HG03280 (cell line): Measurements from ENCODE around the gene ATP2A3.
"Not testable (repeated sequence)": the region's sequence is repeated elsewhere in the genome, so short reads cannot be mapped to it uniquely, and the experiment has no call there.

Experiments
- ATAC-seq: cut with Tn5 transposase; IDR thresholded peaks from one replicate; pipeline ENCODE4 v1.9.1; 2021; ENCODE audit warnings: mild to moderate bottlenecking, moderate library complexity; ENCODE audit not compliant: unreplicated experiment

ATP2A3 gene

DNA sequence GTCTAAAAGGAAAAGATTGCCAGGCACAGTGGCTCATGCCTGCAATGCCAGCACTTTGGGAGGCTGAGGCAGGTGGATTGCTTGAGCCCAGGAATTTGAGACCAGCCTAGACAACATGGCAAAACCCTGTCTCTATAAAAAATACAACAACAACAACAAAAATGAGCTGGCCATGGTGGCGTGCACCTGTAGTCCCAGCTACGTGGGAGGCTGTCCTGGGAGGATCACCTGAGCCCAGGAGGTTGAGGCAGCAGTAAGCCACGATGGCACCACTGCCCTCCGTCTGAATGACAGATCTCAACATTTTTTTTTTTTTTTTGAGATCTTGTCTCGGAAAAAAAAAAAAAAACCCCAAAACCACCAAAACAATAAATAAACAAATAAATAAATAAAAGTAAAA is 28.1 kb upstream of the ATP2A3 start:
- no peak for ATAC-seq

DNA sequence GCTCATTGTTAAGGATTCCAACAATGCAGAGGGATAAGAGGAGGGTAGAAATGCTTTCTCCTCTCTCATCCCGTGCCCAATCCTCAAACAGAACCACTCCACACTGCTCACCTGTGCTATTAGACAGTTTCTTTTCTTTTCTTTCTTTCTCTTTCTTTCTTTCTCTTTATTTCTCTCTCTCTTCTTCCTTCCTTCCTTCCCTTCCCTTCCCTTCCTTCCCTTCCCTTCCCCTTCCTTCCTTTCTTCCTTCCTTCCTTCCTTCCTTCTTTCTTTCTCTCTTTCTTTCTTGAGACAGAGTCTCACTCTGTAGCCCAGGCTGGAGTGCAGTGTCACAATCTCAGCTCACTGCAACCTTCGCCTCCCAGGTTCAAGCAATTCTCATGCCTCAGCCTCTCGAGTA is 27.5 kb upstream of the ATP2A3 start:
- not testable (repeated sequence) for ATAC-seq

DNA sequence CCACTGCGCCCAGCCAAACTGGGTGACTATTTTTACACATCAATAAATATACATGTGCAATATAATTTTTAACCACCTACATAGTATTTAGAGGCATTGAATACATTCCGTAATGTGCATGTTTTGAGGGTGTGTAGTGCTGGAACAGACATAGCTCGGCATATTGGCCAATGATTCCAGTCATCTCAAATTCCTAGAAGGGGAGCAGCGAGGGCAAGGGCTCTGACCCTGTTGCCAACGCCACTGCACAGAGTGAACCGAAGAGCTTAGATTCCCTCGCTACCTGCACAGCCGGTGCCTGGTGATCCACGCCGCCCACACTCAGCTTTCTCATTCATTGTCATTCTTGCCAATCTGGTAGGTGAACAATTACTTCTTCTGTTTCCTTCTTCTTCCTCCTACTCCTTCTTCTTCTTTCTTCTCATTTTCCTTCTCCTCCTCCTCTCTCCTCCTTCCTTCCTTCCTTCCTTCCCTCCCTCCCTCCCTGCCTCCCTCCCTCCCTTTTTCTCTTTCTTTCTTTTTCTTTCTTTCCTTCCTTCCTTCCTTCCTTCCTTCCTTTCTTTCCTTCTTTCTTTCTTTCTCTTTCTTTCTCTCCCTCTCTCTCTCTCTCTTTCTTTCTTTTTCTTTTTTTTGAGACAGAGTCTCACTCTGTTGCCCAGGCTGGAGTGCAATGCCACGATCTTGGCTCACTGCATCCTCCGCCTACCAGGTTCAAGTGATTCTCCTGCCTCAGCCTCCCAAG is 26.3 kb upstream of the ATP2A3 start:
- ATAC-seq = no peak

DNA sequence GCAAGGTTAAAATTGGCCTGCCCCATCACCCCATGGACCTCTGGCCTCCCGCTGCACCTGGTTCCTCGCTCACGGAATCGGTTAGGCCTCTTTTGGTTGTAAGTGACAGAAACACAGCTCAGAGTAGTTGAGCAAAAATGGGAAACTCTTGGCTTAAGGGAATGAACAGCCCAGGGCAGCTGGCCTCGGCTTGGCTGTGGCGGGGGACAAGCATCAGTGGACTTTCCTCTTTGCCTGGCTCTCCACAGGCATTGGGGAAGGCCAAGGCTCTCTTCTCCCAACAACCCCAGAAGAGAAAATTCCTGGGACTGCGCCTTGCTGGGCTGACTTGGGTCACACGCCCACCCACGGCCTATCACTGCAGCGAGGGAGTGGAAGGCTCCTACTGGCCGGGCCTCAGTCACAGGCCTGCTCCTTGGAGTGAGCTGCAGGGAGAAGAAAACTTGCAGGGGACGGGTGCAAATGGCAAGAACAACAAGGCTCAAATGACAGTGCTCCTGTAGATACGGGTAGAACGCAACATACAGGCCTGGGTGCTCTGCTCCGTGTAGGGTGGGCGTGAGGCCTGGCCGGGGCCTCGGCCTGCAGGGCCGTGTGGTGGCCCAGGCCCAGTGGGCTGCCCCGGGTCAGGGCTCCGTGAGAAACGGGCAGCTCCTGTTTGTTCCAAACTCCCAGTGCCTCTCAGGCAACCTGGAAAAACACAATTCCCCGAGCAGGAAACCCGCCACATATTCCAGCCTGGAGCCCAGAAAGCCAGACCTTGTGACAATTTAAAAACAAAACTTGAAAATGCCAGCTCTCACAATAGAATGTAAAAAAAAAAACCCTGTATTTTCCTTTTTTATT is 25.0 kb upstream of the ATP2A3 start:
- ATAC-seq = no peak

DNA sequence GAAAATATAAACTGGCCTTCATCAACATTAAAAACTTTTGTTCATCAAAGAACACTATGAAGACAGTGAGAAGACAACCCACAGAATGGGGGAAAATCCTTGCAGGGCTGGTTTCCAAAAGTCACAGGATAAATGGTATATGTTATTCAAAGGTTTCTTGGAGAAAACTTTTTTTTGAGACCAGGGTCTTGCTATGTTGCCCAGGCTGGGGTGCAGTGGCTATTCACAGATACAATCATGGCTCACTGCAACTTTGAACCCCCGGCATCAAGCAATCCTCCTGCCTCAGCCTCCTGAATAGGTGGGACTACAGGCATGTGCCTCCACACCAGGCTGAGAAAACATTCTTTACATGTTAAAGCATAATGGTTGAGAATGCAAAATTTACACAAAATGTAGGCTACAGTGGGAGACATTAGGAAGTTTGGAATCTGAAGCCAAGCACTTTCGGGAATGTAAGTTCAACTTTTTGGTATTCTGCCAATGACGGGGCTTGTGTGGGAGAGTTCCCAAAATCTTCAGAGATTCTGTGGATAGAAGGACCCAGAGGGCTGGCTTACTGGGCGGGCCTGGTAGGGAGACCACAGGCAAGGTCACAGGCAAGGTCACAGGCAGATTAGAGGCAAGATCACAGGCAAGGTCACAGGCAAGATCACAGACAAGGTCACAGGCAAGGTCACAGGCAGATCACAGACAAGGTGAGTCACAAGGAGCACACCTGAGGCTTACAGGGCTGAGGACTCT is 24.2 kb upstream of the ATP2A3 start:
- ATAC-seq = no peak

DNA sequence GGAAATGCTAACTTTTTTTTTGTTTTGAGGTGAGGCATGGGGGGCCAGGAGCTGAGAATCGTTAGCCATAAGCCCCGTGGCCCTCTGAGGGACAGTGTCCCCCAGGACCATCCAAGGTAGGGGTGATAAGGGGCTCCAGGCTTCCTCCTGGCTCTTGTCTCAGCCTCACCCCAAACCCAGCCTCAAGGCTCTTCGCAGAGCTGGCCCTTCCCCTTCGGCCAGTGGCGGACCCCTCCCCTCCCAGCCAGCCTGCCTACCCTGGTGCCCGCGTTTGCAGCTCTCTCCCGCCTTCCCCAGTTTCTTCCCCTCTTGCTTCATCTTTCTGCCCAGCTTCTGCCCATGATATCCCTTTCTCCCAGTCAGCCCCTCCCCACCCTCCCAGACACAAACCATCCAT is 22.7 kb upstream of the ATP2A3 start:
- no peak for ATAC-seq

DNA sequence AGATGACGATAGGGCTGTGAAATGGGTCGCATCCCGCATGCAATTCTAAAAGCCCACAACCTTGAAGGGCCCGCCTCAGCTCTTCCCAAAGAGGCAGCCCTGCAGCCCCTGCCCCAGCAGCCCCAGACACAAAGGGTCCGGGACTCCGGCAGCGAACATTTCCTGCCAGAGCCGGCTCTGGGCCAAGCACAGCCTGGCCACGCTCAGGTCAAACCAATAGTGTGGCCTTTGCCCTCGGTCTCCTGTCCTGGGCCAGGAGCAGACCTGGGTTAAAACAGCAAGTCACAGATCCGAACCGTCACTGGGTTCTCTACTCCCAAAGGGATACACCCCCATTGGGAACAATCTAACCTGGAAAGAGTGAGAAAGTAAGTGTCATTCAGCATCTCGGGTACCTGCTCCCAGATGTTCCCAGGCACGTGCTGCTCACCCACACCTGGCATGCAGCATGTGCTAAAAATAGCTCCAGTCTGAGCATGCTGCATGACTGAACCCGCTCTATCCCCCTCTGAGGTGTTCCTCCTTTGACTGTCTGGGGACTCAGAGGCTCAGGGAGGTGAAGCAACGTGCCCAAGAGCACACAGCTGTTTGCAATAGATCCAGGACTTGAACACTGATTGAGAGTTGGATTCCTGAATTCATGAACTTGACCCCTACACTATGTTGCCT is 22.2 kb upstream of the ATP2A3 start:
- ATAC-seq = no peak

DNA sequence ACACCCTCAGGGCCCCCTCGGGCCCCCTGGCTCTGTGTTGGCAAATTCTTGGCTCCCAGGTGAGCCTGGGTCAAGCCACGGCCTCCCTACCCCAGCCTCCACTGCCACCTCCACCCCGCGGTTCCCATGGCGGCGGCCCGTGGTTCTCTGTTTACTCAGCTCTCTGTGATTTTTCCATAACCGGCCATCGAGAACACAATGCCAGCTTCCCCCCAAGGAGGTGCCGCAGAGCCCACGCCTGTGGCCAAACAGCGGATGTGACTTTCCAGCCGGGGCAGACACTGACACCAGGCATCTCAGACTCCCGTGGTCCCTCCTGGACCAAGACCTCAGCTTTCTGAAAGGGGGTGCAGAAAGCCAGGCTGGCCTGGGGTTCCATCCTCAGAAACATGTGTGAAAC is 21.6 kb upstream of the ATP2A3 start:
- ATAC-seq = no peak

DNA sequence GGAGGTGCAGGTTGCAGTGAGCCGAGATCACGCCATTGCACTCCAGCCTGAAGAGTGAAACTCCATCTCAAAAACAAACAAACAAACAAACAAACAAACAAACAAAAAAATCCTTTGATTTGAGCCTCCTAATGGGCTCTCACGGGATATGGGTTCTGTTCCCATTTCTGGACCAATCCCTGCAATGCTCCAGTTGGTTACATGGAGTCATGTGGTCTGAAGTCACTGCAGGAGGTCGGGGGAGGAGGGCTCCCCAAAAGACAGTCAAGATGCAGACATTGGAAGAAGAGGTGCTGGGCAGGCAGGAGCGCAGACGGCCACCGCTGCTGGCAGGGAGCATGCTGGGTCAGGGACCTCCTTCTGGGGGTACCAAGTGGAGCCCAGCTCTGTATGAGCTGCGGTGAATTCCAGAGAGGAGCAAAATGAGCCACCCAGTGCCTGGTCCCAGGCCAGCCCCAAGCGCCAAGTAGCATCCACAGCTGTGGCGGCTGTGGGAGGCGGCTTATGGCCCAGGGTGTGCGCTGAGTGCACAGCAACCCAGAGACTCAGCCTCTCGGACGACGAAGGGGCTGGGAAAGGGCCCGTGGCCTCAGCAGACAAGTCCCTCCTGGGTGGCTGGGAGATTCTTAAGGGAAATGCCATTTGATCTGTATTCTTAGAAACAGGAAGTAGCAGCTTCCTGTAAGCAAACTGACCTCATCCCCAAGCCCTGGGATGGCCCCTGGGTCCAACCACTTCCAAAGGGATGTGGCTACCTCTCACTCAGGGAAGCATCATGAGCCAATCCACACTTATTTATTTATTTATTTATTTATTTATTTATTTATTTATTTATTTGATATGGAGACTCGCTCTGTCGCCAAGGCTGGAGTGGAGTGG is 19.6 kb upstream of the ATP2A3 start:
- ATAC-seq = no peak

DNA sequence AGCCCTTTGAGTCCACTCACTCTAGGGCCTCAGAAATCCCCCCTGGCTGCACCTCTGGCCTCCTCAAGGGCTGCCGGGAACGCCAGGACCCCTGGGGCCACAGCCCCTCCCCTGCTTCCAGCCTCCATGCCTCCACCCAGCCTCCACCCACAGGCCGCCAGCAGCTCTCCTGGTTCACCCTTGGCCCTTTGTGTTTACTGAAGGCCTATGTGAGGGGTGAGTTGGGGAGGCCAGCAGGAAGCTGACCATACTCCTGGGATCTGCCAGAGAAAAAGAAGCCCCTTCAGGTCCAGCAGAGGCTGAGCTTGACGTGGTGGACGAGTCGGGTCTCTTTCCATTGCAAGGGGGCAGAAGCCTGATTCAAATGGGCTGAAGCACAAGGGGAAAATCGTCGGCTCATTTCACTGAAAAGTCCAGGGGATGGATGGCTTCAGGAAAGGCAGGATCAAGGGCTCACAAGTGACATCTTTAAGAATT is 18.3 kb upstream of the ATP2A3 start:
- ATAC-seq = no peak

DNA sequence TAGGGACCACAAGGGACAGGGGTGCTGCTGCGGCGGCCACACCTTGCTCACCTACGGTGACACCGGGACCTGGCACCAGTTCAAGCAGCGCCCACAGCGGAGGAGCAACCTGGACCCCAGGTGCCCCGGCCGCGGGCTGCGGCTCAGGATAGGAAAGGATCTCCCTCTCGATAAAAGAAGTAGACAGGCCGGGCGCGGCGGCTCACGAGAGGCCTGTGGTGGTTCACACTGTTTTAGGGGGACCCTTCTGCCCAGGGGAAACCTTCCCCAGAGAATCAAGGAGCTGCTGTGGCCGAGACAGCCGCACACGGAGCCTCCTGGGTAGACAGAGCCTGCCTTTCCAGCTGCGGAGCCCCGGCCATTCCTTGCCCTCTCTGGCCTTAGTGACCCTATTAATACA is 17.9 kb upstream of the ATP2A3 start:
- ATAC-seq = no peak

DNA sequence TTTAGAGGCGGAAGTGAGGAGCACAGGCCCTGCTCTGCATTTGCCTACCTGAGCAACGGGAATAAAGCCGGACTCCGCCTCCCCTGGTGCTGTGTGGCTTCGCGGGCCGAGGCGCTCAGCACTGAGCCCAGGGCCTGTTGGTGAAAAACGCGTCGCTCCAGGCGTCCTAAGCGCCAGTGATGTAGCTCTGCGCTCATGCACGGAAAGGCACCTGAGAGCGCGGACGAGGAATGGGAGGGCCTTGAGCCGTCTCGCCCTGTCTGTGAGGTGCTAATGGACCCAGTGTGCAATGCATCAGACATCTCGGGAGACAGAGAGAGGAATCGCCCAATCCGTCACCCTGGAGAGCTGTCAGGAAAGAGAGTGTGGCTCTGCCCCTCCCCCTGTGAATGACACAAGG is 17.2 kb upstream of the ATP2A3 start:
- no peak for ATAC-seq

DNA sequence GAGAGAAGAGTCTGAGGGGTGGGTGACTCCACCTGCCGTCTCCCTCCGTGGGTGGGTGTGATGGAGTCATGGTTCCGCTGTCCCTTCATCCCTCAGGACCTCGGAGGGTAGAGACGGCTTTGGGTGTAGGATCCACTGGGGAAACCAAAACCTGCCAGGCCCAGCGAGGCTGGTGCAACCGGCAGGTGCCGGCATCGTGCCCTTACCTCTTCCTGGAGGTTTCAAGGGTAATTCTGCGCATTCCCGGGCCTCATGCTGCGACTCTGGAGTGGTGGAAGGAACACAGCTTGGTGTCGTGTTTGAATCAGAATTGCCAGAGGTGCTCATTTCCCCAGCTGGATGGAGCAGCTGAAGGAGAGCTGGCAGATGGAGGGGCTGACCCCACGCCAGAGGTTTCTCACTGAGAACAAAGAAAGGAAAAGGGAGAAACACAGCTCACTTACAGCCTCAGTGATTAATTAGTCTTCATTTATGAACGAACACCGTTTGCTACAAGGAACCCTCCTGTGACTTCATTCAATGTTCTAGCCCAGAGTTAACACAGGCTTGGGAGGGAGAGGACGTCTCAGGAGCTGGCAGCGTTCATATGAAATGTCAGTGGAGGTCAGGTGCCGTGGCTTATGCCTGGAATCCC is 16.3 kb upstream of the ATP2A3 start:
- ATAC-seq = no peak

DNA sequence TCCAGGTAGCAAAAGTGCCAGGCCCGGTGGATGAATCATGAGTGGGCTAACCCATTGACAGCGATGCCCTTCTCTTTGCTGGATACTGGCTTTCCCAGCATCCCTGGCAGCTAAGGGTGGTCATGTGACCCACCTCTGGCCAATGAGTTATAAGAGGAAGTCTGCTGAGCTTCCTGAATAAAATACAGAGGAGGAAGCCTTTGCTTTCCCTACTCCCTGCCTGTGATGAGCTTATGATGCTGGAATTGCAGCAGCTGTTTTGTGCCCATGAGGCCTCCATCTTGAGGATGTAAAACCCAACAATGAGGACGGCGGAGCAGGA is 15.0 kb upstream of the ATP2A3 start:
- no peak for ATAC-seq

DNA sequence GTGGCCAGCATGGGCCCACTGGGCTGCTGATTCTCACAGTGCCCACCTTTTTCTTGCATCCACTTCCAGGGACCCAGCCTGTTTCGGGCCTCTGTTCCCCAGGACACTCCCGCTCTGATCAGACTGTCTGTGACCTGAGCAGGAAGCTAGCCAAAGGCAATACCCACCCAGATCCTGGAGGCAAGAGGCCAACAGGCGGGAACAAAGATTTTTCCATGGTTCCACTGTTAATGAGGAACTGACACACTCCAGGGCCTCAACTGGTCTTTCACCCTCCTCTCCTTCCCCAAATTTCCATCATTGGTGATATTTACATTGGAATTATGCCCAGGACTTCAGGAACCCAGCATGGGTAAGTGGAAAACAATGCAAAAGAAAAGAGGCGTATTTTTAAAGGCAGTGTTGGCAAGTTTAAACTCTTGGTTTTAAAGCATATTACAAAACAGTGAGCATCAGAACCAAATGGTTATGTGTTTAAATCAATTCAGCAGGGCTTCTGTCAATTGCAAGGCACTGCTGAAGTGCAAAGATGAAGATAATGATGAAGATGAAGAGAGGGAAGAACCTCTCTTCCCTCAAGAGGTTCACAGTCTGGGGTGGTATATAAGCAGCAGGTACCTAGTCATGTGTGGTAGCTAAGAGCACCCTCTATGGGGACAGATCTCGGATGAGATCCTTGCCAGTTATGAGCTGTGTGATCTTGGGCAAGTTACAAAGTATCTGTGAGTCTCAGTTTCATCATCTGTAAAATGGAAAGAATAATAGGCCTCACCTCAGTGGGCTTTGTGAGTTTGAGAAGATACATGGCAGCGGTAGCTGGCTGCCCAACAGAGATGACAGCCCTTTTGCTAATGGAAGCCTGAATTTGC is 14.4 kb upstream of the ATP2A3 start:
- no peak for ATAC-seq

DNA sequence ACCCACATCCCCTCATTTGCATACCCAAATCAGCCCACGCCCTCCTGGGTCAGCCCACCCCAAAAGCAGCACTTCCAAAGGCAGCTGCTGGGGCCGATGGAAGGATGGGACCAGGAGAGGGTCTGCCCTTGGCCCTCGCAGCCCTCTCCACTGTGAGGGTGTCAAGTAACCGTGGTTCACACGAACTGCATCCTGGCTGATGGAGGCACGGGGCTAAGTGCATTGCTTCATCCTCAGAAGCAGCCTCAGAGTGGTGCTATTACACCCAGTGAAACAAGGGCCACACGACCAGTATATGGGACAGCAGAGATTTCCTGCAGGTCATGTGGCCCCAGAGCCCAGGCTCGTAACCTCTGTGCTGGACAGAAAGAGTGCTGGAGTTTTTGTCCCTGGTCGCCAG is 13.2 kb upstream of the ATP2A3 start:
- no peak for ATAC-seq

DNA sequence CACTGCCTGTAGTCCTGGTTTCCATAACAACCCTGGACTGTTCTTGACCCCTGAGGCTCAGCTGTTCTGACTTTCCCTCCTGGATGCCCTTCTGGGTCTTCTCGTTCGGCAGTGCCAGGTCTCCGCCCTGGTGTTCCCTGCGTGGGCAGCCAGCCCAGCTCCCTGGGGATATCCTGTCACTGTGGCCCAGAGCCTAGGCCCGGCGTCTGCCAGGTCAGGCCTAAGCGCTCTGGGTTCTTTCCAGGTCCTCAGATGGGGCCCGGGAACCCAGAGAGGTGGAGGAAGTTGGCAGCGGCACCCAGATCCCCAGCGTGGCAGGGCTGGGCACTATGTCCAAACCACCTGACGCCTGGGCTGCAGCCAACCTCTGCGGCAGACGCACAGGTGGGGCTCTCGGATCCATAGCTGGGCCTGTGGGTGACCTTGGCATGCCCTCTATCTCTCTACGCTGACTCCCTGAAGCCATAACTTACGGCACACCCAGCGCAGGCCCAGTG is 12.5 kb upstream of the ATP2A3 start:
- ATAC-seq = no peak

DNA sequence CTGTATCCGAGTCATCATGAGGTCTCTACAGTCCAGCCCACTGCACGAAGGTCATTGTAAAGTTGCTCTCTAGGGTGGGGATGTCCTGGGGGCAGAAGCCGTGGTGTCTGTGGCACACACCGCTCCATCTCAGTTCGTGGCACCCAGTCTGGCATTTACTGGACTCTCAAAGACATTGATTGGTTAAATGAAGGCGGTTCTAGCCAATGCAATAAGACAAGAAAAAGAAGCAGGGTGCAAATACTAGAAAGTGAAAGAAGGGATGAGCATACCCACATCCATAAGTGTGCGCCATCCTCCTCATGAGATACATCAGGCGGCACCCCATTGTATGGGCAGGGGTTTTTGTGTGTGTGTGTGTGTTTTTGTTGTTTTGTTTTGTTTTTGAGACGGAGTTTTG is 10.7 kb upstream of the ATP2A3 start:
- ATAC-seq = no peak
